B cell (primary cell): ENCODE measurements around the gene TSPAN5. TPM values are rescaled to one million over a fixed set of nuclear protein-coding genes. Genes with fewer than 3 reads are reported as not detected.

ENCODE experiments used
- ATAC-seq: fragments of 200-7000 bp; cut with Tn5 transposase; one replicate; pipeline ENCODE4 v1.10.0; 2021; ENCODE audit warnings: low read depth, mild to moderate bottlenecking, moderate number of reproducible peaks, moderate library complexity
- CTCF ChIA-PET: fragments of 350-600 bp; sonication (Branson Sonifier 250); formaldehyde crosslinking; loops from one replicate; lab custom pipeline; 2021; ENCODE audit warnings: antibody characterized with exemption, inconsistent platforms; lab: Charles Lee
- POLR2A ChIA-PET: fragments of 350-600 bp; sonication (Branson Sonifier 250); formaldehyde crosslinking; loops from one replicate; lab custom pipeline; 2021; ENCODE audit warnings: antibody characterized with exemption; lab: Charles Lee
- DNase-seq: peaks from one replicate; pipeline ENCODE4 v3.0.0; 2013
- H2AFZ ChIP-seq: 2 replicates; pipeline ENCODE4 v1.6.1; 2012; ENCODE audit warnings: mild to moderate bottlenecking, low read depth, low read length; ENCODE audit not compliant: insufficient read depth, poor library complexity, severe bottlenecking
- H3K27ac ChIP-seq, 2 donors: 1 replicate in 1 of 2; 2 replicates in 1 of 2; pipeline ENCODE4 v1.5.1; 2012 to 2013; ENCODE audit warnings: low read length in 2 of 2, mild to moderate bottlenecking in 2 of 2, moderate library complexity in 1 of 2
- H3K27me3 ChIP-seq, 4 experiments: fragments of 200-600 bp in 1 of 4; sonication (generic) in 1 of 4; replicated peaks in 1 of 4; 1 replicate in 2 of 4; 2 replicates in 2 of 4; pipeline versions ENCODE4 v1.6.1 to v1.7.0; 2013 to 2016; ENCODE audit warnings: low read length in 3 of 4, mild to moderate bottlenecking in 2 of 4, mixed read lengths in 1 of 4, moderate library complexity in 1 of 4; ENCODE audit not compliant: insufficient read depth in 4 of 4, control insufficient read depth in 3 of 4; ENCODE audit errors: control extremely low read depth in 1 of 4
- H3K36me3 ChIP-seq, 2 experiments: replicated peaks in 1 of 2; 1 replicate in 1 of 2; 2 replicates in 1 of 2; pipeline versions ENCODE4 v1.6.1 to v1.7.1; 2013; ENCODE audit warnings: low read length in 1 of 2; ENCODE audit not compliant: insufficient read depth in 2 of 2, control insufficient read depth in 1 of 2; ENCODE audit errors: control extremely low read depth in 1 of 2, extremely low read depth in 1 of 2
- H3K4me1 ChIP-seq, 2 donors: fragments of 200-600 bp in 1 of 2; sonication (generic) in 1 of 2; 1 replicate in 1 of 2; 2 replicates in 1 of 2; pipeline versions ENCODE4 v1.5.1 to v1.6.1; 2013 to 2017; ENCODE audit warnings: low read length in 2 of 2; ENCODE audit not compliant: control insufficient read depth in 2 of 2, insufficient read depth in 2 of 2
- H3K4me2 ChIP-seq: replicated peaks from 2 replicates; pipeline ENCODE3; 2012; ENCODE audit warnings: mild to moderate bottlenecking, low read depth, low read length; ENCODE audit not compliant: poor library complexity, severe bottlenecking
- H3K4me3 ChIP-seq, 5 experiments: fragments of 200-600 bp in 1 of 5; sonication (generic) in 1 of 5; 1 replicate in 3 of 5; 2 replicates in 2 of 5; pipeline versions ENCODE4 v1.5.1 to v1.7.0; 2011 to 2016; ENCODE audit warnings: low read length in 4 of 5, mild to moderate bottlenecking in 4 of 5, low read depth in 2 of 5, control low read depth in 1 of 5, moderate library complexity in 1 of 5; ENCODE audit not compliant: insufficient read depth in 1 of 5; ENCODE audit errors: control extremely low read depth in 1 of 5, extremely low read depth in 1 of 5
- H3K79me2 ChIP-seq: fragments of 200-600 bp; sonication (generic); one replicate; pipeline ENCODE4 v1.6.0; 2016; ENCODE audit warnings: low read length; ENCODE audit not compliant: control insufficient read depth, insufficient read depth
- H3K9ac ChIP-seq: fragments of 200-600 bp; sonication (generic); 2 replicates; pipeline ENCODE4 v1.6.1; 2017; ENCODE audit warnings: mild to moderate bottlenecking, low read length, moderate library complexity
- H3K9me3 ChIP-seq, 3 donors: one replicate each; pipeline versions ENCODE4 v1.6.1 to v1.7.1; 2013; ENCODE audit warnings: low read length in 2 of 3; ENCODE audit not compliant: control insufficient read depth in 2 of 3, insufficient read depth in 1 of 3; ENCODE audit errors: control extremely low read depth in 1 of 3
- H4K20me1 ChIP-seq: 2 replicates; pipeline ENCODE4 v1.6.0; 2012; ENCODE audit warnings: mild to moderate bottlenecking, low read length; ENCODE audit not compliant: insufficient read depth, control insufficient read depth, poor library complexity, severe bottlenecking
- H3K27ac Mint-ChIP-seq: one replicate; pipeline ENCODE4 v1.8.0; 2021; ENCODE audit warnings: mixed read lengths
- H3K27me3 Mint-ChIP-seq: one replicate; pipeline ENCODE4 v1.8.0; 2021; ENCODE audit warnings: mixed read lengths
- H3K4me1 Mint-ChIP-seq: one replicate; pipeline ENCODE4 v1.8.0; 2021; ENCODE audit warnings: mixed read lengths
- H3K4me3 Mint-ChIP-seq: one replicate; pipeline ENCODE4 v1.8.0; 2021; ENCODE audit warnings: mixed read lengths
- H3K9me3 Mint-ChIP-seq: one replicate; pipeline ENCODE4 v1.8.0; 2022; ENCODE audit warnings: mixed read lengths; ENCODE audit not compliant: insufficient read depth
- CTCF ChIP-seq: fragments of 200-600 bp; IDR thresholded peaks from one replicate; pipeline ENCODE4 v1.8.0; 2022; ENCODE audit warnings: antibody characterized with exemption, mild to moderate bottlenecking
- EZH2 ChIP-seq: IDR thresholded peaks from 2 replicates; pipeline ENCODE4 v1.6.1; 2012; ENCODE audit warnings: borderline replicate concordance, low read depth, mild to moderate bottlenecking, moderate library complexity, low read length; ENCODE audit not compliant: insufficient read depth, poor library complexity, severe bottlenecking
- WGBS: methylation state at CpG from one replicate; pipeline ENCODE4 v1.1.5; 2013; ENCODE audit warnings: missing lambda C conversion rate; ENCODE audit not compliant: insufficient coverage; 5-methylcytosine and 5-hydroxymethylcytosine counted together
- intact Hi-C: fragments of 100-400 bp; cut with micrococcal nuclease; formaldehyde crosslinking; loops from one replicate; pipeline ENCODE4 v1.10.0; 2022
- polyA plus RNA-seq: library from polyadenylated mRNA; depleted of rRNA; stranded (reverse); fragments of >200 nt; gene quantifications from 2 replicates; pipeline ENCODE4 v1.2.3, GENCODE V29; 2012
- total RNA-seq, 2 donors: library from RNA; stranded (reverse); fragments of 120-200 nt in 1 of 2; gene quantifications; 1 replicate in 1 of 2; 2 replicates in 1 of 2; pipeline versions ENCODE4 v1.2.3 to v1.2.4, GENCODE V29; 2013 to 2022

Gene TSPAN5
- total and polyA plus RNA-seq, 2 donors (not counting 1 experiment from before 2014, with no cell fraction given) = 2.6 to 5.3 TPM

GRCh38 chr4:98555798-98556445, 102.5 kb downstream of the TSPAN5 start:
- H3K27ac Mint-ChIP-seq = no peak overlapping the region
- Histone ChIP-seq H3K27me3 (no peaks in the 10 kb centered on the region), H3K27ac (no peak overlapping the region), H3K4me1 (no peaks in the 10 kb centered on the region), H3K4me2 (no peak overlapping the region), H3K79me2 (no peaks in the 10 kb centered on the region), H3K9ac (no peak overlapping the region), H2AFZ (no peak overlapping the region), H3K36me3 (no peaks in the 10 kb centered on the region), H3K9me3 (no peaks in the 10 kb centered on the region), H3K4me3 (no peak overlapping the region), H4K20me1 (no peaks in the 10 kb centered on the region)
- no peak for ATAC-seq
- WGBS = 86% methylated on average over 8 of the region's 10 CpGs
- ChIA-PET CTCF (no interaction called here), POLR2A (no interaction called here)
- DNase-seq = no peak
- H3K9me3 Mint-ChIP-seq = no peaks in the 10 kb centered on the region
- TF ChIP-seq CTCF = no peak
- no peak for TF ChIP-seq EZH2
- H3K4me1 Mint-ChIP-seq = no peaks in the 10 kb centered on the region
- H3K4me3 Mint-ChIP-seq = no peak overlapping the region
- H3K27me3 Mint-ChIP-seq = peaks cover 4% of the 10 kb centered on the region
- intact Hi-C loops = no loop called here

GRCh38 chr4:98546910-98547594, 111.4 kb downstream of the TSPAN5 start:
- H3K4me1 ChIP-seq = no peaks in the 10 kb centered on the region
- TF ChIP-seq EZH2 (no peak), CTCF (no peak)
- H2AFZ ChIP-seq = no peak overlapping the region
- H3K79me2 ChIP-seq = no peaks in the 10 kb centered on the region
- Mint-ChIP-seq H3K27me3 (peaks cover 7% of the 10 kb centered on the region), H3K9me3 (no peaks in the 10 kb centered on the region), H3K4me1 (no peaks in the 10 kb centered on the region), H3K4me3 (no peak overlapping the region), H3K27ac (no peak overlapping the region)
- no peak overlapping the region for H3K4me3 ChIP-seq
- H3K4me2 ChIP-seq = no peak overlapping the region
- 96% methylated on average over 12 of the region's 17 CpGs for WGBS
- H3K27ac ChIP-seq = no peak overlapping the region
- DNase-seq = no peak
- no peak overlapping the region for H3K9ac ChIP-seq
- no peaks in the 10 kb centered on the region for H3K27me3 ChIP-seq
- no peak for ATAC-seq
- H3K9me3 ChIP-seq = no peaks in the 10 kb centered on the region
- H3K36me3 ChIP-seq = no peaks in the 10 kb centered on the region
- ChIA-PET POLR2A (no interaction called here), CTCF (no interaction called here)
- intact Hi-C loops = no loop called here
- H4K20me1 ChIP-seq = no peaks in the 10 kb centered on the region
